ENCODE measurements around the gene C8G.

Gene C8G

GRCh38 chr9:136980669-136981478, 35.8 kb downstream of the C8G start:
- no peak for DNase-seq (ENCODE audit: low read depth in 1 of 2, low spot score in 1 of 2)

GRCh38 chr9:136981588-136982231, 36.7 kb downstream of the C8G start:
- DNase-seq (ENCODE audit: low read depth in 1 of 2, low spot score in 1 of 2) = no peak

- DNase-seq (ENCODE audit: low read depth in 1 of 2, low spot score in 1 of 2) = no peak
These were observed 37.4 kb downstream of the C8G start, which contains the start of gene LCNL1 for GRCh38 chr9:136982232-136983051. TSS of gene LCNL1 (plus strand) at chr9:136982993. CDS start at chr9:136983587, 594 bp downstream.

GRCh38 chr9:136983167-136983566, 38.1 kb downstream of the C8G start:
- no peak for DNase-seq (ENCODE audit: low read depth in 1 of 2, low spot score in 1 of 2)

GRCh38 chr9:136983656-136984314, 38.7 kb downstream of the C8G start:
- DNase-seq (ENCODE audit: low read depth in 1 of 2, low spot score in 1 of 2) = no peak

GRCh38 chr9:136984464-136985026, 39.5 kb downstream of the C8G start:
- no peak for DNase-seq (ENCODE audit: low read depth in 1 of 2, low spot score in 1 of 2)

GRCh38 chr9:136985027-136985602, 40.1 kb downstream of the C8G start:
- no peak for DNase-seq (ENCODE audit: low read depth in 1 of 2, low spot score in 1 of 2)

GRCh38 chr9:136985853-136986252, 40.8 kb downstream of the C8G start:
- DNase-seq (ENCODE audit: low read depth in 1 of 2, low spot score in 1 of 2) = no peak

- no peak for DNase-seq (ENCODE audit: low read depth in 1 of 2, low spot score in 1 of 2)
These were observed 43.8 kb downstream of the C8G start for GRCh38 chr9:136988872-136989271.

- no peak for DNase-seq (ENCODE audit: low read depth in 1 of 2, low spot score in 1 of 2)
These were observed 45.3 kb downstream of the C8G start for GRCh38 chr9:136990242-136990911.

- peak; percentile 87 for DNase-seq (ENCODE audit: low read depth in 1 of 2, low spot score in 1 of 2)
These were observed 47.2 kb downstream of the C8G start, which contains the start of gene PAXX for GRCh38 chr9:136991993-136992818. TSS of gene PAXX (plus strand) at chr9:136992422. CDS start at chr9:136992444, 22 bp downstream.

GRCh38 chr9:136992819-136993369, 47.9 kb downstream of the C8G start:
- DNase-seq (ENCODE audit: low read depth in 1 of 2, low spot score in 1 of 2) = no peak

GRCh38 chr9:136994180-136994887, 49.3 kb downstream of the C8G start:
- DNase-seq (ENCODE audit: low read depth in 1 of 2, low spot score in 1 of 2) = no peak

GRCh38 chr9:136994888-136995230, 49.8 kb downstream of the C8G start:
- DNase-seq (ENCODE audit: low read depth in 1 of 2, low spot score in 1 of 2) = no peak

- DNase-seq (ENCODE audit: low read depth in 1 of 2, low spot score in 1 of 2) = no peak
These were observed 50.3 kb downstream of the C8G start for GRCh38 chr9:136995362-136995761.

- DNase-seq (ENCODE audit: low read depth in 1 of 2, low spot score in 1 of 2) = no peak
These were observed 50.8 kb downstream of the C8G start for GRCh38 chr9:136995772-136996311.

Measured in activated CD4-positive, alpha-beta T cell treated with anti-CD3 and anti-CD28 coated beads, Interleukin-2, amount 50 U/mL, for 24 hours (primary cell).